GM21447 (cell line): ENCODE results near the gene TMPRSS13.
A peak's percentile ranks its signal among the peaks of the same experiment; 100 is the strongest.
"Not testable (repeated sequence)": the region's sequence is repeated elsewhere in the genome, so short reads cannot be mapped to it uniquely, and the experiment has no call there.

ENCODE experiments used
- ATAC-seq: cut with Tn5 transposase; IDR thresholded peaks from one replicate; pipeline ENCODE4 v1.9.1; 2021; ENCODE audit not compliant: unreplicated experiment

Gene TMPRSS13

GRCh38 chr11:117950993-117951961, 22.1 kb upstream of the TMPRSS13 start:
- ATAC-seq: peak; percentile 50

- no peak for ATAC-seq
Observed at GRCh38 chr11:117950301-117950700, 21.1 kb upstream of the TMPRSS13 start.

GRCh38 chr11:117949062-117949461, 19.9 kb upstream of the TMPRSS13 start:
- ATAC-seq: no peak

GRCh38 chr11:117948466-117948865, 19.3 kb upstream of the TMPRSS13 start:
- ATAC-seq: not testable (repeated sequence)

- not testable (repeated sequence) for ATAC-seq
Observed at GRCh38 chr11:117947751-117948150, 18.5 kb upstream of the TMPRSS13 start.

- no peak for ATAC-seq
Observed at GRCh38 chr11:117946842-117947526, 17.8 kb upstream of the TMPRSS13 start.

- ATAC-seq: no peak
Observed at GRCh38 chr11:117946156-117946841, 17.1 kb upstream of the TMPRSS13 start.

- no peak for ATAC-seq
Observed at GRCh38 chr11:117945047-117945810, 16.0 kb upstream of the TMPRSS13 start.

- ATAC-seq: no peak
Observed at GRCh38 chr11:117944554-117944953, 15.4 kb upstream of the TMPRSS13 start.

- ATAC-seq: no peak
Observed at GRCh38 chr11:117941976-117942654, 12.9 kb upstream of the TMPRSS13 start.

- ATAC-seq: no peak
Observed at GRCh38 chr11:117941163-117941707, 12.0 kb upstream of the TMPRSS13 start.

- no peak for ATAC-seq
Observed at GRCh38 chr11:117940736-117941135, 11.5 kb upstream of the TMPRSS13 start.

- no peak for ATAC-seq
Observed at GRCh38 chr11:117936973-117937372, 7.8 kb upstream of the TMPRSS13 start.

GRCh38 chr11:117934526-117935307, 5.5 kb upstream of the TMPRSS13 start:
- no peak for ATAC-seq

GRCh38 chr11:117933930-117934329, 4.7 kb upstream of the TMPRSS13 start:
- no peak for ATAC-seq

GRCh38 chr11:117933475-117933874, 4.3 kb upstream of the TMPRSS13 start:
- ATAC-seq: no peak

- no peak for ATAC-seq
Observed at GRCh38 chr11:117932947-117933346, 3.7 kb upstream of the TMPRSS13 start.

- no peak for ATAC-seq
Observed at GRCh38 chr11:117932426-117932825, 3.2 kb upstream of the TMPRSS13 start.

GRCh38 chr11:117931971-117932370, 2.8 kb upstream of the TMPRSS13 start:
- peak; percentile 54 for ATAC-seq
